GM21367 (cell line): ENCODE measurements around the gene RABGAP1L.

Experiments used
- ATAC-seq: cut with Tn5 transposase; IDR thresholded peaks from one replicate; pipeline ENCODE4 v1.9.1; 2021; ENCODE audit not compliant: unreplicated experiment

RABGAP1L gene

GRCh38 chr1:174911606-174912005 lies 752.3 kb downstream of the RABGAP1L start:
- ATAC-seq = no peak

DNA sequence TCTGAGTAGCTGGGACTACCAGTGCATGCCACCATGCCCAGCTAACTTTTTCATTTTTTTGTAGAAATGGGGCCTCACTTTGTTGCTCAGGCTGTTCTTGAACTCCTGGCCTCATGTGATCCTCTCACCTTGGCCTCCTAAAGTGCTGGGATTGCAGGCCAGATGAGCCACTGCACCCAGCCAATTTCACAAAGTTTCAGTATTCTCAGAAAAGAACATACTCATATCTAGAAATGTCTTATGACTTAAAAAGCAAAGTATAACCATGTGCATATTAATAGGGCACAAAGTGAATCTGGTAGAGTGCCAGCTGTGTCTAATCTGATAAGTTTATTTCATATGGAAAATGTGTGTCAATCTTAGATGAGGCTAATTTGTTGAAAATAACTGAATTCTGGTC lies 752.9 kb downstream of the RABGAP1L start:
- no peak for ATAC-seq

GRCh38 chr1:174913225-174913903 lies 754.0 kb downstream of the RABGAP1L start:
- ATAC-seq = no peak

DNA sequence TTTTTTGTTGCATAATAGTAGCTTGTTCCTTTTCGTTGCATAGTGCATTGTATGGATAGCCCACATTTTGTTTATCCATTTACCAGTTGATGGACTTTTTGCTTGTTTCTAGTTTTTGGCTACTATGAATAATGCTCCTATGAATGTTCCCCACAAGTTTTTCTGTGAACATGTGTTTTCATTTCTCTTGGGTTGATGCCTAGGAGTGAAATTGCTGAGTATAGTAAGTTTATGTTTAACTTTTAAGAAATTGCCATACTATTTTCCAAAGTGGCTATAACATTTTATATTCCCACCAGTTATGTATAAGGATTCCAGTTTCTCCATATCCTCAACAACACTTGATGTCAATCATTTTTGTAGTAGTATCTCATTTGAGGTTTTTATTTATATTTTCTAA lies 755.7 kb downstream of the RABGAP1L start:
- ATAC-seq = no peak

DNA sequence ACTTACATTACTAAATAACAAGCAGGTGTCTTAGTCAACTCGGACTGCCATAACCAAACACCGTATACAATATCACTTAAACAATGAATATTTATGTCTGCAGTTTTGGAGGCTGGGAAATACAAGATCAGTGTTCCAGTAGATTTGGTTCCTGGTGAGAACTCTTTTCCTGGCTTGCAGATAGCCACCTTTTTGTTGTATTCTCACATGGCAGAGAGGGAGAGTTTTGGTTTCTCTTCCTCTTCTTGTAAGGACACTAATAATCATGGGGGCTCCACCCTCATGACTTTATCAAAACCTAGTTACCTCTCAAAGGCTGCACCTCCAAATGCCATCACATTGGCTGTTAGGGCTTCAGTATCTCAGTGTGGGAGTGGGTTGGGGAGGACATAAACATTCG lies 757.5 kb downstream of the RABGAP1L start:
- no peak for ATAC-seq

DNA sequence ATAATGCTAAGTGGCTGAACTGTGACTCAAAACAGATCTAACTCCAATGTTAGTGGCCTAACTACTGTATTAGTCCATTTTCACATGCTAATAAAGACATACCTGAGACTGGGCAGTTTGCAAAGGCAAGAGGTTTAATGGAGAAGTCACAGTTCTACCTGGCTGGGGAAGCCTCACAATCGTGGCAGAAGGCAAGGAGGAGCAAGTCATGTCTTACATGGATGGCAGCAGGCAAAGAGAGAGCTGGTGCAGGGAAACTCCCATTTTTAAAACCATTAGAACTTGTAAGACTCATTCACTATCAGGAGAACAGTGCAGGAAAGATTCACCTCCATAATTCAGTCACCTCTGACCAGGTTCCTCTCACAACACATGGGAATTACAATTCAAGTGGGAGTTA lies 760.8 kb downstream of the RABGAP1L start:
- ATAC-seq = no peak

DNA sequence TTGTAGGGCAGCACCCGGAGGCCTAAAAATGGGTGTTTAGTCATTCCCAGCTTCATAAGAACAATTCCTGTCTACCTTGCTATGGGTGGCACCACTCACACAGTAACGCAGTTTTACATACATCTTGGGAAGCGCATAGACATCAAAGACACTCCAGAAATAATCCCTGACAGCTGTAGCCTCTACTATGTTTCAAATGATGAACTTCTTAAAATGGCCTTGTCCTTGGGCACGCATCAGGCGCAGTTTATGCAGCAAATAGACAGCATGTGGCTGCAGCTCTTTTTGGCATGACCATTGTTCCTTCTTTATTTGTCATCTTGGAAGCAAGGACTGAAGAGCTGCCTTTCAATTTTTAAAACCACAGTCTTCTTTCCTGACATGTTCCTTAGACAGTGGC lies 762.8 kb downstream of the RABGAP1L start:
- ATAC-seq = no peak

GRCh38 chr1:174923820-174924219 lies 764.5 kb downstream of the RABGAP1L start:
- ATAC-seq = no peak

DNA sequence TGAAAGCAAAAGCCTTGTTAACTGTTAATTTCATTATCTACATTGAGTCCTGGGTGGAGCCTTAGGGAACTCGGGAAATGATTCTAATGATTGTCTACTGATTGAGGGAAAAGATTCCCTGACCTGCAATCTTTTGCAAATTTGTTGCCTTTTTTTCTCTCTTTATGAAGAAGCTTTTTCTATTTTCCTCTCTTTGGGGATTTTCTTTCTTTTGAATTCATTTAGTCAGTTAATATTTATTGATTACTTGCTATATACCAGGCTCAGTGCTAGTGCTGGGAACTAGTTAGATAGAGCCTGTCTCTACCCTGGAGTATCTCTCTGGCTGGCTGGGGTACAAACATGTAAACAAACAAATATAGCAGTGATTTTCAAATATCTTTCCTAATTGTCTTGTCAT lies 769.2 kb downstream of the RABGAP1L start:
- ATAC-seq = no peak

DNA sequence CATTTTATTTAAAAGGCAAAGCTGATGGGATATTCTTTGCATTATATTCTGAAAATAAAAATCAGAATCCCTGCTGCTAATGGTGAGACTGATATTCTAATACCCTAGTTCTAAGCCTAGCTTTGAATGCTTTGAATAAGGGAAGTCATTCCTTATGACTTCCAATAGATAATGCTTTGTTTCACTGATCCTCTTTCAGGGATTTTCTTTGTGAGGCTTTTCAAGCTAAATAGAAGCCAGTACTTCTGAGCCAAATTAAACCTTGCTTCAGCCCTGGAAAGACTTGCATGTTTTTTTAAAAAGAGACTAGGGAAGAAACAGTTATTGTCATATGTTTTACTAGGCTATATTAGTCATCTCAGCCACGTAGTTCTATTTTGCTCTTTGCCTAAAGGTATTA lies 771.9 kb downstream of the RABGAP1L start:
- ATAC-seq = no peak

DNA sequence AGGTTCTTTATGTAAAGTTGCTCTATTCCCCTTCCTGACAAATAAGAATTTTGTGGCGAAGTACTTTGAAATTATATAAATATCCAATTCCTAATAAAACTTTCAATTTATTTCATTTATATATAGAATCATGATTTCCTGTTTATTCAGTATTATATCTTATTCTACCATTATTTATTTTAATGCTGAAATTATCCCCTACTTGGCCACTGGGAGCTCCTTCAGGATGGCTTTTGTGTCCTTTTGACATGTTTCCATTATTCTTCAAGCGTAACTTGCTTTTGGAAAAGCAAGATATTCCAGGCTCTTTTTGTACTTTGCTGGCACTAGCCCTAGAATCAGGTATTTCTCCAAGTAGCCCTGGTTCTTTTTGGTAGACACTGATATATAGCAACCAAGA lies 773.3 kb downstream of the RABGAP1L start:
- no peak for ATAC-seq

DNA sequence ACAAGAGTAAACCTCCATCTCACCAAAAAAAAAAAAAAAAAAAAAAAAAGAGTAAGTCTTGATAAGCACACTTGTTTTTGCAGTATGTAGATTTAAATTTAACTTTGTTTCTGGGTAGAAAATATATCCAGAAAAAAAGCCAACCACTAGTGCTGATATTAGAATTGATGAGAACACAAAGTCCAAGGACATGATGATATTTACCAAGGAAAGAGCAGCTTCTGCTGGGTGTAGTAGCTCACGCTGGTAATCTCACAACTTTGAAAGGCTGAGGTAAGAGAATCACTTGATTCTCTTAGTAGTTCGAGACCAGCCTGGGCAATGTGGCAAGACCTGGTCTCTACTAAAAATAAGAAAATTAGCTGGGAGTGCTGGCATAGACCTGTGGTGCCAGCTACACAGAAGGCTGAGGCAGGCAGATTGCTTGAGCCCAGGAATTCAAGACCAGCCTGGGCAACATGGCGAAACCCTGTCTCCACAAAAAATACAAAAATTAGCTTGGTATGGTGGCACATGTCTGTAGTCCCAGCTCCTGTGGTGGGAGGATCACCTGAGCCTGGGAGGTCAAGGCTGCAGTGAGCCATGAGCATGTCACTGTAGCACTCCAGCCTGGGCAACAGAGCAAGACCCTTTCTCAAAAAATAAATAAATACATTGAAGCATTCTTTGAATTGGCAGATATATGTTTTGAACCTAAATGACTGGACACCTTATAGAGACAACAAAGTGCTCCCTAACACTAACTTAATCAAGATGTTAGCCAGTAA lies 776.8 kb downstream of the RABGAP1L start:
- ATAC-seq = no peak

- no peak for ATAC-seq
These were observed 779.1 kb downstream of the RABGAP1L start for GRCh38 chr1:174938281-174939007.

- ATAC-seq = no peak
These were observed 780.6 kb downstream of the RABGAP1L start for GRCh38 chr1:174939775-174940545.

DNA sequence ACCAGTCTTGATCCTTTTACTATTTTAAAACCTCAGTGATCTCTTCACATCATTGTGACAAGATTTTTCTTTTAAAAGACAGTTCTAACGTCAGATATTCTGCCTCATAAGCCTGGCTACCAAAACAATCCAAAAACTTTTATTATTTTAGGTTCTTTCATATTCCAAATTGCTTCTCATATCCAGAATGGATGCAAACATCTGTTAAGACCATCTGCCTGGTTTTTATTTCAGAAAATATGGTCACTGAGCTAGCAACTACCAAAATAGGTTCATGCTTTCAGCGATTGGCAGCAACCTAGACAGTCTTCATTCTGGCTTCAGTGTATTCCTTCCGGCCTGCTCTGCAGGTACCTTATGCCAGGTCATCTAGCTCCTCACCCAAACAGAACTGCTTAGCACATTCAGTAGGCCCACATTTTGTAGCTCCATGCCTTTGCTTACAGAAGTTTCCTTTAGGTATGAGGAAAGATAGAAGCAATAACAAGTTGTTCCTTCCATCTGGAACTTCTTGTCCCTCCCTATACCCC lies 781.4 kb downstream of the RABGAP1L start:
- no peak for ATAC-seq

GRCh38 chr1:174942547-174943255 lies 783.4 kb downstream of the RABGAP1L start:
- no peak for ATAC-seq

DNA sequence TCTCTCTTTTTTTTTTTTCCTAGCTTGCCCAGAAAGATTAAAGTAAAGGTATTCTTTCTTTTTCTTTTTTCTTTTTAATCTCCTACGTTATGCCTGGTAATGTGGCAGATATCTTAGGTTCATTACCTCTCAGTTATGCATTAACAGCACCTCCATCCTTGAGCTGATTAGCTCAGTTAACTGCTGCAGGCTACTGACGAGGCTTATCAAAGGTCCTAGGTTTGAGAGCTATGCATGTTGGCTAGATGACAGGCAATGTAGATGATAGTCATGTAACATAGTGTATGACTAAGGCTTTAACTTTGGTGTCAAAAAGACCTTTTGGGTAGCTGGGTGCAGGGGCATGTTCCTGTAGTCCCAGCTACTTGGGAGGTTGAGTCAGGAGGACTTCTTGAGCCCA lies 786.7 kb downstream of the RABGAP1L start:
- no peak for ATAC-seq

DNA sequence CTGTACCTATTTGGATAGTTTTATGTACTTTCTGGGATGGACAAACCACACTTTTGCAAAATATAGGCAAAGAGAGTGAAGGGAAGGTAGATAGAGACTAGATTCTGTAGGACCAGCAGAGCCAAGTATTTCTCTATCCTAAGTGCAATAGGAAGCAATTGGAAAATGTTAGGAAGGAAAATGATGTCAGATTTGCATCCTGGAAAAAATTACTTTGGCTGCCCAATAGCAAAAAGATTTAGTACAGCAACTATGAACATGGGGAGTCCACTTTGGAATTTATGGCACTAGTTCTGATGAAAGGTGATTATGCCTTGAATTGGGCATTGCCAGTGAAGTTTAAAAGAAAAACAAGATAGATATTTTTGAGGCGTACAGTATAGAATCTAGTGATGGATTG lies 789.7 kb downstream of the RABGAP1L start:
- ATAC-seq = no peak

- ATAC-seq = no peak
These were observed 790.3 kb downstream of the RABGAP1L start for GRCh38 chr1:174949645-174950044.

DNA sequence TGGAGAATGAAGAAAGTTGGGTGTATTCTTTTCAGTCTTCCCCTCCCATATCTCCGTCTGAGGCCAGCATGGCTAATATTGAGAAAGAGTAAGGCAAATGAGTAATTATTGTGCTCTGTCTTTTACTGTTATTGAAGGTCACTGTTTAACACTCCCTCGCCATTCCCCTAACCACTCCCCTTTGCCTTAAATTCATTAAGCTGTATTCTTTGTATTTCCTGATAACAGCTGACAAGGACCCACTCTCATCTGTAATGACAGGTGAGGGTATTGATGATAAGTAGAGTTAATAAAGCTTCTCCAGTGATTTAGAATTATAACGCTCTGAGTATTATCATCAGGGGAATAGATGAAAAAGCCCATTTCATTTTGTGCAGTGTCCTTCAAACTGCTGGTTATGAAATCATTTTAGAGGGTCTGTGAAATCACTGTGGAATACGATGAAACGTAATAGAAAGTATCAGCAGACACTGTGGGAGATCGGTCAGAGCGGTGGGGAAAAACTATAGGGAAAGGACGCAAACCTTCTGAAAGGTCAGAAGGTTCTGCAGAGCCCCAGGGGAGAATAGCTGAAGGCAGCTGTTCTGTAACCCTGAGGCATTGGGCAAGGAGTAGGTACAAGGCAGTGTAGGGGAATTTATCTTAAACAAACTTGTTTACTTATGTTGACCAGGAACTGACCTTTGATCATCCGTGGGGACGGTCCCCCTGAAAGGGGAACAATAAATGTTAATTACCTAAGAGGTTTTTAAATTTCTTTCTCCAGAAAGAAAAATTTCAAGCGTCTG lies 794.2 kb downstream of the RABGAP1L start:
- ATAC-seq = no peak
